HG03064 (cell line): ENCODE data around the gene IL21R.
"Not testable (repeated sequence)": the region's sequence is repeated elsewhere in the genome, so short reads cannot be mapped to it uniquely, and the experiment has no call there.

Experiments
- ATAC-seq: cut with Tn5 transposase; IDR thresholded peaks from one replicate; pipeline ENCODE4 v1.9.1; 2021; ENCODE audit warnings: low read depth; ENCODE audit not compliant: unreplicated experiment

The IL21R gene

DNA sequence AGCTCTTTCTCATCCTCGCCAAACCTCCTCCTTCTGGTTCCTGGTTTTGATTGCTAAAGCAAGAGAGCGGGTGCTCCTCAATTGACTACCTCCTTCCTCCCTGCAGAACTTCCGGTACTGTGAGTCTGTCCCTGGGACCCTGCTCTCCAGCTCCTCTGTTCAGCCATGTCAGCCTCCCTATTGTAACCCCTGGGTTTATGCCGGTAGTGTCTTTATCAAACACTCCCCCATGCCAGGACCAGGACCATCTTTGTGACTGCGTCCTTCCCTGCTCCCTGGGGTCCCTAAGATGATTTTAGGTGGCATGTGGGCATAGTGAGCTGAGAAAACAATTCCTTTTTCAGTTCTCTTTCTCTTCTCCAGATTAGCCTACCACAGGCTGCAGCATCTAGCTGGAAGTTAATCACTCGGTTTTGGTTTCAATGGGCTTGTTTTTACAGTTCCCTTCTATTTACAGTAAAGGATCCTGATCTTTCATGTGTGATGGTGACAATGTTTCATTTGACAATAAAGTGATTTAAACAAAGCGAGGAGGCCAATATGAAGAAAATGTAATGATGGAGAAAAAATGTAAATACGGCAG, 27.7 kb upstream of the IL21R start:
- peak; percentile 37 for ATAC-seq

DNA sequence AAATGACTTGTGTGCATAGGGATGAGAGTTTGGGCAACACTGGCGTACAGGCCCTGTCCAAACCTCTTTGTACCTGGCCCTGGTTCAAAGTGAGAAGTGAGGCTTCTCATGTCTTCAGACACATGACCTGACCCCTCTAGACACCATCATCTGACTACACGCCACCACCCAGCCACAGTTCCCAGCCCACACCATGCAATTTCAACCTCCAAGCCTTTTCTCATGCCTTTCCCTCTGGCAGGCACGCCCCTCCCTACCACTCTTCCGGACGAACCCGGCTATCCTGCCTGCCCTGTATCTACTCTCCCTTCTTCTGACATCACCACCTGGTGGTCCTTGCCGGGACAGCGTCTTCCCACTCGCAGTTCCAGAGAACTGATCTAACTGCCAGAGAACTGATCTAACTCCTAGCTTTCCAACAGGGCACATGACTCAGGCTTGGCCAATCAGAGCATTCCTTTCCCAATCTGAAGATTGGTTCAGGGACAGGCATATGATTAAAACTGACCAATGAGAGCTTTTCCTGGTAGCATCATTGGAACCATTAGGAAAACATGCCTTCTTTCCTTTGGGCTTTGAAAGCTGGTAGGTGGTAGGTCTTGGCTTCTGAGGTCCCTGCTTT, 27.1 kb upstream of the IL21R start:
- ATAC-seq = peak; percentile 36

GRCh38 chr16:27377666-27378485, 24.1 kb upstream of the IL21R start:
- ATAC-seq = no peak

- no peak for ATAC-seq
Measured at GRCh38 chr16:27378871-27379481, 23.0 kb upstream of the IL21R start.

DNA sequence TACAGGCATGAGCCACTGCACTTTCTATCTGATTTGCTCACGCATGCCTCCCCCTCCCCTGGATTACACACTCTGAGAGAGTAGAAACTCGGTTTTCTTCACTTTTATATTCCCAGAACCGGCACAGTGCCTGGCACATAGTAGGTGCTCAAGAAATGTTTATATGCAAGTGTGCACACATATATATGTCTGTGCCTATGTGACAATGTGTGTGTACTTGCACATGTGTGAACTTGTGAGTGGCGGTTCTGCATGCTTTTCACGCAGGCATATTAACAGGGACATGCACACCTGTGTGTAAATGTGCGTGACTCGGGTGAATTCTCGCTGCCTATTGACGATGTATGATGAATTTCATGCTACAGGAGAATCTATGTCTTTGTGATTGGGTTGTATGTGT, 22.1 kb upstream of the IL21R start:
- no peak for ATAC-seq

DNA sequence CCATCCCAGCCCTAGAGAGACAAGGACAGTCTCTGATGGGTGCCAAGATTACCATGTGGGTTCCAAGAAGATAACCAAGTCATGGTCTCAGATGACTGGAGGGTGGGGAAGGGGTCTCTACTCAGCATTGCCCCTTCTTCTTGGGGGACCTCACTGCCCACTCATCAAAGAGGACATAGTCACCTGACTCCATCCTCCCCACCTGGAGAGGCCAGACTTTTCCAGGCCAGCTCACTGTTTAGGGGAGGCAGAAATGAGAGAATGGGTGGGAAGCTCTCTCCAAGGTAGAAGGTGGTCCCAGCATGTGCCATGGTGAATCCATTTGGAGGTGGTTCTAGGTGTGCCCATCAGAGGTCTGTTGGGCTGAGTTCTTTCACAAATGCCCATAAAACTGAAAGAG, 20.7 kb upstream of the IL21R start:
- no peak for ATAC-seq

GRCh38 chr16:27381974-27382855, 19.8 kb upstream of the IL21R start:
- ATAC-seq = no peak

DNA sequence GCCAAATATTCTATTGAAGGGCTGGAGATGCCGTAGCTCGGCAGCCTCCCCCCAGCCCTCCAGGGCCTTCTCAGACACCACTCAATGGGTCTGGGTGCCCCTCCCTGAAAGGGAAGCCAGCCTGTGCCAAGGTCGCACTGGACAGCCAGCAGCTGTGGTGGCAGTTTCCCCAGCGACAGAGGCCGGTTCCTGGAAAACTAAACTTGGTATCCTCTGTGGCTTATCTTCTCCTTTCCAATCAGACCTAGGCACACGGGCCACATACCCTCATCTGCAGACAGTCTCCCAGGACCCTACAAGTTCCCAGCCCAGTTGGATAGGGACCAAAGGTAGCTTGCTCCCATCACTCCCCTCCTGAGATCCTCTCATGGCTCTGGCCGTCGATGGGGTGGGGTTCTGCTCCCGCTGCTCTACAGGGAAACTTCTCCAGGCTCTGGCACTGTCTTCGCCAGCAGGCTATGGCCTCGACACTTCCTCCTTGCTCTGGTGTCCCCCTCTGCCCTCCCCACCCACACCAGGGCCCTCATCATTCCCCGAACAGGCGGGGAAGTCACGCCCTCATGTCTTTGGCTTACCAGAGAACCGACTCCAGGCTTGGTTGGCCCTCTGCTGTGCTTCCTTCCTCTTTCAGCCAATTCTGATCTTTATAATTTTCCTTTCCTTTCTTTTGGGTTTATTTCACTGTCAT, 18.3 kb upstream of the IL21R start:
- ATAC-seq = no peak

- no peak for ATAC-seq
Measured at GRCh38 chr16:27384425-27384824, 17.5 kb upstream of the IL21R start.

DNA sequence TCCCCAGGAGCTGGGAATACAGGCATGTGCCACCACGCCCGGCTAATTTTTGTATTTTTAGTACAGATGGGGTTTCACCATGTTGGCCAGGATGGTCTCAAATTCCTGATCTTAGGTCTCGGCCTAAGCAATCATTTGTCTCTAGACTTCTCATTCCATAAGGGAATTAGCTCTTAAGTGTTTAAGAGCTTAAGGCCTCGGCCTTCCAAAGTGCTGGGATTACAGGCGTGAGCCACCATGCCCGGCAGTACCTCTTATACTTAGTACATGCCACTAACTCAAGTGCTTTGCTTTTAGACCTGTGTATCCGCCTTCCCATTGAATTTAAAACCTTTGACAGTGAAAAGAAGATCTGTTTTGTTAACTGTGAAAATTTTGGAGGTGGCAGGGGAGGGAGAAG, 16.6 kb upstream of the IL21R start:
- no peak for ATAC-seq

- ATAC-seq = no peak
Measured at GRCh38 chr16:27386674-27387073, 15.3 kb upstream of the IL21R start.

- ATAC-seq = peak; percentile 64
Measured at GRCh38 chr16:27387724-27388123, 14.2 kb upstream of the IL21R start.

DNA sequence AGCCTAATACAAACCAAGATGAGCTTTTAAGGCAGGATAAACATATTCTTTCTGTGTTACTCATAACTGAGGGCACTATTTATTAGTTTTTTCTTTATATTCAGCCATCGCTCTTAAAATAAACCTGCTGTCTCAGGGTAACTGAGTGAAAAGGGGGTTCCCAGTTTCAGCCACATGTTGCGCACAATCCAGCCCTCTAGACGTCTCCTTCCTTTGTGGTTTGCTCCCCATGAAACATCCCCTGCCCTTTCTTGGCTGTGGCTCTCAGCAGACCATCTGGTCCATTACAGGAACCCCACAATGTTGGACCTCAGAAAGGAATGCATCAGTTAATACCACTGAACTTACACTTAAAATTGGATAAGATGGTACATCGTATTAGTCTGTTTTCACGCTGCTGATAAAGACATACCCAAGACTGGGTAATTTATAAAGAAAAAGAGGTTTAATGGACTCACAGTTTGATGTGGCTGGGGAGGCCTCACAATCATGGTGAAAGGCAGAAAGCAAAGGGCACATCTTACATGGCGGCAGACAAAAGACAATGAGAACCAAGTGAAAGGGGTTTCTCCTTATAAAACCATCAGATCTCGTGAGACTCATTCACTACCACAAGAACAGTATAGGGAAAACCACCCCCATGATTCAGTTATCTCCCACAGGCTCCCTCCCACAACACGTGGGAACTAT, 12.6 kb upstream of the IL21R start:
- ATAC-seq = no peak

DNA sequence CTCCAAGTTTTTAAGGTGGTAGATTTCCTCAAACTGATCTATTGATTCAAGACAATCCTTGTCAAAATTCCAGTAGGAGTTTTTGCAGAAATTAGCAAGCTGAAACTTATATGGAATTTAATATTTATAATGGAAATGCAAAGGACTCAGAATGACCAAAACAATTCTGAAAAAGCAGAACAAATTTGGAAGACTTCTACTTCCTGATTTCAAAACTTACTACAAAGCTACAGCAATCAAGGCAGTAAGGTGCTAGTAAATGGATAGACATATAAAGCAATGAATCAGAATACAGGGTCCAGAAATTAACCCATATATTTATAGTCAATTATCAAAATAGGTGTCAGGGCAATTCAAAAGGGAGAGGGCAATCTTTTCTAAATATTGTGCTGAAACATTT, 11.8 kb upstream of the IL21R start:
- ATAC-seq = no peak

DNA sequence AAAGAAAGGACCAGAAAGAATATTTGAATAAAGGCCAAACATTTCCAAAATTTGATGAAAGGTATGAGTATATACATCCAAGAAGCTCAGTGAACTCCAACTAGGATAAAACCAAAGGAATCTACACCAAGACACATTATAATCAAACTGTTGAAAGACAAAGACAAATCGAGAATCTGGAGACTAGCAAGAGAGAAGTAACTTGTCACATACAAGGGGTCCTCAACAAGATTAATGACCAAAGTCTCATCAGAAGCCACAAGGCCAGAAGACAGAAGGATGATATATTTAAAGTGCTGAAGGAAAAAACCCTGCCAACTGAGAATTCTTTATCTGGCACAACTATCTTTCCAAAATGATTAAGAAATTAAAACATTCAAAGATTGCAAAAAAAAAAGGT, 9.3 kb upstream of the IL21R start:
- no peak for ATAC-seq

GRCh38 chr16:27394516-27394915, 7.5 kb upstream of the IL21R start:
- ATAC-seq = no peak

DNA sequence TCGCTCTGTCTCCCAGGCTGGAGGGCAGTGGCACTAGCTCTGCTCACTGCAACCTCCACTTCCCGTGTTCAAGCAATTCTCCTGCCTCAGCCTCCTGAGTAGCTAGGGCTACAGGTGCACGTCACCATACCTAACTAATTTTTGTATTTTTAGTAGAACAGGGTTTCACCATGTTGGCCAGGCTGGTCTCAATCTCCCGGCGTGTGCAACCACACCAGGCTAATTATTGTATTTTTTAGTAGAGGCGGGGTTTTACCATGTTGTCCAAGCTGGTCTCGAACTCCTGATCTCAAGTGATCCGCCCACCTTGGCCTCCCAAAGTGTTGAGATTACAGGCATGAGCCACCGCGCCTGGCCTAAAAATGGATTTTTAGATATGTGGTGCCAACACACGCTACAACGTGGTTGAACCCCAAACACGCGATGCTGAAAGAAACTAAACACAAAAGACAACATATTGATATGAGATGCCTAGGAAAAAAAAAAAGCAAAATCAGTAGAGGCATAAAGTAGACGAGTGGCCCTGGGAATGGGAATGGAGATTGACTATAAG, 3.6 kb upstream of the IL21R start:
- not testable (repeated sequence) for ATAC-seq

GRCh38 chr16:27398894-27399853, 2.8 kb upstream of the IL21R start:
- ATAC-seq = no peak
